ENCODE results near the gene RNF149. TPM values are rescaled to one million over a fixed set of nuclear protein-coding genes. Genes with fewer than 3 reads are reported as not detected.

The RNF149 gene, protein sequence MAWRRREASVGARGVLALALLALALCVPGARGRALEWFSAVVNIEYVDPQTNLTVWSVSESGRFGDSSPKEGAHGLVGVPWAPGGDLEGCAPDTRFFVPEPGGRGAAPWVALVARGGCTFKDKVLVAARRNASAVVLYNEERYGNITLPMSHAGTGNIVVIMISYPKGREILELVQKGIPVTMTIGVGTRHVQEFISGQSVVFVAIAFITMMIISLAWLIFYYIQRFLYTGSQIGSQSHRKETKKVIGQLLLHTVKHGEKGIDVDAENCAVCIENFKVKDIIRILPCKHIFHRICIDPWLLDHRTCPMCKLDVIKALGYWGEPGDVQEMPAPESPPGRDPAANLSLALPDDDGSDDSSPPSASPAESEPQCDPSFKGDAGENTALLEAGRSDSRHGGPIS
- 43.0 and 49.9 TPM in 2 replicates for total RNA-seq

GRCh38 chr2:101308432-101309210 lies at the start of gene RNF149:
RNF149 (minus strand) TSS chr2:101308701; CDS start chr2:101308588, 113 bp downstream.

DNA sequence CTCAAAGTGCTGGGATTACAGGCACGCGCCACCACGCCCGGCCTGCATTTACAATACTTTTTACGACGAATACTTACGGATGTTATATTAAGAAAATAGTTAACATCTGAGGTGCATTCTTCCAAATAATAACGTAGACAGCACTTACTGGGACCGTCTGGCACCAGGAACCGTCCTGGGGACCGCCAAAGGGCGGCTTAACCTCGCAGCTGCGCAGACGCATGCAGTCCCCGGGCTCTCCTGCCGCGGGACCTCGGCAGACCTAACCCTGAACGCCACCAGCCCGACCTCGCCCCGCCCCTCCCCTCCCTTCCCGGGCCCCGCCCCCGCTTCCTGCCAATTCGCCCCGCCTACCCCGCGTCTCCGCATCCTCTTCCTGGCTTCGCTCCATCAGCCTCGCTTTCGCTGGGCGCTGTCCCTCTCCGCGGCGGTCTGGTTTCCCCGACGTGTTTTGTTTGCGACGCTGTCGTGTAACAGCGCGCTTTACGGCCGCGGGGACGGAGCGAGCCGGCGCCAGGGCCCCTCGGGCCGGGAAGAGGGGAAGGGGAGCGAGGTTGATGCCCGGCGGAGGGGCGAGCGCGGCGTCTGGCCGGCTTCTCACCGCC lies 56.0 kb downstream of the RNF149 start, which contains the start of gene CNOT11:
TSS of gene CNOT11 (plus strand) at position 479 of the 605 bp plus-strand sequence. CDS start at position 558, 79 bp downstream.

Other genes starting within 250 kb of the RNF149 start
- gene TBC1D8, start 157.3 kb downstream of the RNF149 start, total RNA-seq = 0.30 and 0.32 TPM in 2 replicates
- 15.7 and 20.2 TPM in 2 replicates for gene CNOT11, start 55.8 kb downstream of the RNF149 start, total RNA-seq
- gene CREG2, start 78.8 kb upstream of the RNF149 start, total RNA-seq = 0.30 and 0.46 TPM in 2 replicates
- 3.3 and 21.0 TPM in 2 replicates for gene RFX8, start 166.4 kb upstream of the RNF149 start, total RNA-seq

Data from smooth muscle cell of the umbilical artery (primary cell).